Body of pancreas (tissue), 4 donors: Measurements from ENCODE around the gene HEPH. TPM values are rescaled to one million over a fixed set of nuclear protein-coding genes. Genes with fewer than 3 reads are reported as not detected.

ENCODE experiments used
- ATAC-seq: fragments of 150-250 bp; one replicate; pipeline ENCODE4 v1.9.1; 2016
- DNase-seq, 4 donors: peaks; one replicate each; pipeline ENCODE4 v3.0.0-alpha.2; 2019
- H3K27ac ChIP-seq, 4 donors: fragments of 200-600 bp; sonication (generic); 1 replicate in 3 of 4; 2 replicates in 1 of 4; pipeline versions ENCODE4 v1.5.1 to v1.6.1; 2016 to 2019; ENCODE audit warnings: mild to moderate bottlenecking in 1 of 4, mixed read lengths in 1 of 4, moderate library complexity in 1 of 4
- H3K27me3 ChIP-seq, 2 donors: fragments of 200-600 bp; sonication (generic); one replicate each; pipeline ENCODE4 v1.6.0; 2016; ENCODE audit warnings: mild to moderate bottlenecking in 1 of 2
- H3K36me3 ChIP-seq, 2 donors: fragments of 200-600 bp; sonication (generic); replicated peaks in 1 of 2; 2 replicates each; pipeline ENCODE4 v1.5.1; 2016; ENCODE audit warnings: low read depth in 2 of 2; ENCODE audit not compliant: insufficient read depth in 1 of 2
- H3K4me1 ChIP-seq: fragments of 200-600 bp; sonication (generic); one replicate; pipeline ENCODE4 v1.6.0; 2016
- H3K4me3 ChIP-seq, 2 donors: fragments of 200-600 bp; sonication (generic); 1 replicate in 1 of 2; 2 replicates in 1 of 2; pipeline ENCODE4 v1.5.1; 2016 to 2019
- H3K9me3 ChIP-seq, 3 donors: fragments of 200-600 bp; sonication (generic); 1 replicate in 2 of 3; 2 replicates in 1 of 3; pipeline ENCODE4 v1.5.1; 2016
- CTCF ChIP-seq, 7 experiments: fragments of 450-650 bp in 4 of 7; fragments of 200-600 bp in 3 of 7; sonication (generic) in 3 of 7; IDR thresholded peaks; one replicate each; pipeline ENCODE4 v1.5.1; 2016 to 2019; ENCODE audit warnings: antibody characterized with exemption in 7 of 7
- POLR2A ChIP-seq, 3 donors: fragments of 450-650 bp; IDR thresholded peaks; one replicate each; pipeline ENCODE4 v1.6.1; 2016; ENCODE audit warnings: antibody characterized with exemption in 3 of 3, mild to moderate bottlenecking in 2 of 3
- WGBS, 2 donors: methylation state at CpG; one replicate each; pipeline ENCODE4 v1.1.5; 2017; 5-methylcytosine and 5-hydroxymethylcytosine counted together
- intact Hi-C: fragments of 100-400 bp; cut with DNase I; formaldehyde crosslinking; loops from one replicate; pipeline ENCODE4 v1.15.1; 2023
- total RNA-seq, 2 donors: library from RNA; depleted of rRNA; stranded (reverse); fragments of >200 nt; gene quantifications; one replicate each; pipeline ENCODE4 v1.1.0, GENCODE V29; 2016

HEPH gene
- total RNA-seq, 2 donors from 2014 or later = 2.3 to 4.2 TPM

GRCh38 chrX:66163447-66163846 is 600 bp upstream of the HEPH start:
- Histone ChIP-seq H3K9me3 (no peaks in the 10 kb centered on the region), H3K4me1 (no peaks in the 10 kb centered on the region), H3K27ac (no peak overlapping the region), H3K27me3 (no peaks in the 10 kb centered on the region), H3K4me3 (no peak overlapping the region), H3K36me3 (no peaks in the 10 kb centered on the region)
- WGBS, 2 donors = 23 to 50% methylated on average over 1 of the region's 1 CpG
- intact Hi-C loops = no loop called here
- no peak for TF ChIP-seq POLR2A (IDR thresholded peaks at IDR 0.05)
- DNase-seq = no peak
- no peak for ATAC-seq

- DNase-seq = no peak
- WGBS, 2 donors = 10 to 32% methylated on average over 3 of the region's 3 CpGs
- H3K27ac ChIP-seq = no peak overlapping the region
Measured at GRCh38 chrX:66164470-66164869, 423 bp downstream of the HEPH start.

GRCh38 chrX:66164931-66165330 is 884 bp downstream of the HEPH start:
- no peaks in the 10 kb centered on the region for H3K36me3 ChIP-seq
- no peak for ATAC-seq
- TF ChIP-seq POLR2A (IDR thresholded peaks at IDR 0.05) (no peak), CTCF (IDR thresholded peaks at IDR 0.05) (no peak)
- no peaks in the 10 kb centered on the region for H3K4me1 ChIP-seq
- 25 to 29% methylated on average over 2 of the region's 2 CpGs for WGBS, 2 donors
- H3K27ac ChIP-seq = no peak overlapping the region
- H3K9me3 ChIP-seq = no peaks in the 10 kb centered on the region
- intact Hi-C loops = no loop called here
- no peaks in the 10 kb centered on the region for H3K27me3 ChIP-seq
- DNase-seq = no peak
- H3K4me3 ChIP-seq = no peak overlapping the region

More at GRCh38 chrX:66164470-66164869, 423 bp downstream of the HEPH start:
- no peaks in the 10 kb centered on the region for H3K4me1 ChIP-seq
- no peaks in the 10 kb centered on the region for H3K36me3 ChIP-seq
- TF ChIP-seq POLR2A (IDR thresholded peaks at IDR 0.05) (no peak), CTCF (IDR thresholded peaks at IDR 0.05) (no peak)
- no peak for ATAC-seq
- intact Hi-C loops = no loop called here
- H3K4me3 ChIP-seq = no peak overlapping the region
- no peaks in the 10 kb centered on the region for H3K9me3 ChIP-seq
- no peaks in the 10 kb centered on the region for H3K27me3 ChIP-seq

GRCh38 chrX:66166671-66167070 is 2.6 kb downstream of the HEPH start:
- TF ChIP-seq POLR2A (IDR thresholded peaks at IDR 0.05) (no peak), CTCF (IDR thresholded peaks at IDR 0.05) (no peak)

GRCh38 chrX:66167431-66167830 is 3.4 kb downstream of the HEPH start:
- no peak overlapping the region for H3K27ac ChIP-seq
- no peaks in the 10 kb centered on the region for H3K9me3 ChIP-seq
- H3K36me3 ChIP-seq = no peaks in the 10 kb centered on the region
- no peak overlapping the region for H3K4me3 ChIP-seq
- intact Hi-C loops = no loop called here
- TF ChIP-seq CTCF (IDR thresholded peaks at IDR 0.05) = no peak
- TF ChIP-seq POLR2A (IDR thresholded peaks at IDR 0.05) = no peak
- 34 to 52% methylated on average over 2 of the region's 2 CpGs for WGBS, 2 donors
- H3K4me1 ChIP-seq = no peaks in the 10 kb centered on the region
- DNase-seq = no peak
- H3K27me3 ChIP-seq = no peaks in the 10 kb centered on the region
- ATAC-seq = no peak

More at GRCh38 chrX:66166671-66167070, 2.6 kb downstream of the HEPH start:
- Histone ChIP-seq H3K9me3 (no peaks in the 10 kb centered on the region), H3K27ac (no peak overlapping the region), H3K27me3 (no peaks in the 10 kb centered on the region), H3K4me3 (no peak overlapping the region), H3K36me3 (no peaks in the 10 kb centered on the region), H3K4me1 (no peaks in the 10 kb centered on the region)
- intact Hi-C loops = no loop called here
- ATAC-seq (no peak), DNase-seq (no peak)
